Measurements from ENCODE around the gene PSMB3. TPM values are rescaled to one million over a fixed set of nuclear protein-coding genes. Genes with fewer than 3 reads are reported as not detected.

Gene PSMB3
- total RNA-seq, 1 experiment from 2014 or later, result 346 TPM

GRCh38 chr17:38794221-38794620, 41.7 kb downstream of the PSMB3 start:
- DNase-seq (ENCODE audit: low read depth, low spot score), result no peak
- no TSS peak for BruUV-seq (replicated peaks)
- no peaks in the 10 kb centered on the region for H3K27me3 ChIP-seq (ENCODE audit: insufficient read depth, low read length)
- H3K9ac ChIP-seq (ENCODE audit: low read length), result no peak overlapping the region
- TF ChIP-seq POLR2A (IDR thresholded peaks at IDR 0.05; ENCODE audit: borderline replicate concordance, extremely low read depth, insufficient read depth, insufficient read length) (no peak), TCF7L2 (IDR thresholded peaks at IDR 0.05; ENCODE audit: borderline replicate concordance, extremely low read depth, insufficient read depth, insufficient read length) (no peak), EZH2phosphoT487 (IDR thresholded peaks at IDR 0.05; ENCODE audit: borderline replicate concordance) (no peak), CBX3 (IDR thresholded peaks at IDR 0.05; ENCODE audit: low read depth) (no peak), ZNF274 (IDR thresholded peaks at IDR 0.05; ENCODE audit: low read depth, low read length) (no peak), YY1 (IDR thresholded peaks at IDR 0.05; ENCODE audit: extremely low read depth, insufficient replicate concordance, low read depth, low read length) (no peak), ATF3 (IDR thresholded peaks at IDR 0.05) (no peak), EZH2 (IDR thresholded peaks at IDR 0.05) (no peak), SP1 (IDR thresholded peaks at IDR 0.05; ENCODE audit: low read depth) (no peak), FOSL1 (IDR thresholded peaks at IDR 0.05; ENCODE audit: low read depth) (no peak), EGR1 (IDR thresholded peaks at IDR 0.05; ENCODE audit: low read depth) (no peak), ZBTB33 (IDR thresholded peaks at IDR 0.05; ENCODE audit: extremely low read depth, insufficient replicate concordance, low read length) (no peak), RAD21 (IDR thresholded peaks at IDR 0.05; ENCODE audit: low read depth) (no peak)
- ATAC-seq, result no peak
- no peak overlapping the region for H2AFZ ChIP-seq (ENCODE audit: low read depth, low read length, poor library complexity, severe bottlenecking)
- no peak overlapping the region for H3K27ac ChIP-seq (ENCODE audit: low read depth, low read length)
- peaks cover 67% of the 10 kb centered on the region for H3K79me2 ChIP-seq (ENCODE audit: insufficient read depth, low read length)
- H3K36me3 ChIP-seq (ENCODE audit: control insufficient read depth in 1 of 2, insufficient read depth in 2 of 2, low read length in 2 of 2), result peaks cover 0 to 5% of the 10 kb centered on the region in 2 experiments; a peak in 2 of 4 replicates
- H4K20me1 ChIP-seq (ENCODE audit: insufficient read depth), result no peaks in the 10 kb centered on the region
- no peaks in the 10 kb centered on the region for H3K9me3 ChIP-seq (ENCODE audit: control insufficient read depth in 1 of 2, insufficient read depth in 1 of 2, low read depth in 1 of 2, low read length in 2 of 2)
- peaks cover 6 to 12% of the 10 kb centered on the region in 2 experiments; a peak in 2 of 4 replicates for H3K4me1 ChIP-seq (ENCODE audit: control insufficient read depth in 1 of 2, insufficient read depth in 2 of 2, low read length in 2 of 2)
- no peak overlapping the region for H3K4me2 ChIP-seq (ENCODE audit: low read length)
- no peak overlapping the region for H3K4me3 ChIP-seq (replicated peaks in 1 of 2; ENCODE audit: low read depth in 1 of 2, low read length in 2 of 2)
- ChIA-PET CTCF (interaction anchor here (0.7 kb wide), 1 partner anchor 77 kb away, joined by 5 read pairs; no protein-coding TSS in a partner anchor), RAD21 (ENCODE audit: low non-redundant PET in 1 of 2, low total read pairs in 2 of 2, uncharacterized antibody in 2 of 2, unreplicated experiment in 2 of 2) (no interaction called here), POLR2A (no interaction called here)
- H3K9me2 ChIP-seq (ENCODE audit: insufficient read depth), result no peaks in the 10 kb centered on the region
- intact Hi-C loops (cut with micrococcal nuclease), result no loop called here

Measured in HCT116 (cell line).